HS-27A (cell line): ENCODE data around the gene STIM1.
"Not testable (repeated sequence)": the region's sequence is repeated elsewhere in the genome, so short reads cannot be mapped to it uniquely, and the experiment has no call there.

Experiments used
- DNase-seq: peaks from one replicate; pipeline ENCODE4 v3.0.0-alpha.2; 2012; ENCODE audit warnings: low read depth, missing footprints

STIM1 gene

GRCh38 chr11:4111834-4112233 is 256.4 kb downstream of the STIM1 start:
- DNase-seq = no peak

GRCh38 chr11:4115128-4115527 is 259.7 kb downstream of the STIM1 start:
- DNase-seq = no peak

GRCh38 chr11:4118107-4118506 is 262.6 kb downstream of the STIM1 start:
- DNase-seq = no peak

GRCh38 chr11:4123218-4123617 is 267.8 kb downstream of the STIM1 start:
- no peak for DNase-seq

GRCh38 chr11:4125141-4125540 is 269.7 kb downstream of the STIM1 start:
- no peak for DNase-seq

- no peak for DNase-seq
Observed at GRCh38 chr11:4127357-4127756, 271.9 kb downstream of the STIM1 start.

- not testable (repeated sequence) for DNase-seq
Observed at GRCh38 chr11:4130219-4130618, 274.8 kb downstream of the STIM1 start.

- DNase-seq = no peak
Observed at GRCh38 chr11:4134806-4135205, 279.3 kb downstream of the STIM1 start.

- DNase-seq = no peak
Observed at GRCh38 chr11:4138497-4138896, 283.0 kb downstream of the STIM1 start.

GRCh38 chr11:4140067-4140636 is 284.7 kb downstream of the STIM1 start:
- no peak for DNase-seq
